LNCaP clone FGC (cell line): ENCODE results near the gene FAM76B.

Experiments
- DNase-seq: peaks from one replicate; pipeline ENCODE4 v3.0.0-alpha.2; 2011; ENCODE audit warnings: low read depth
- H3K4me3 ChIP-seq: 2 replicates; pipeline ENCODE4 v1.5.1; 2011; ENCODE audit warnings: mild to moderate bottlenecking, low read depth, low read length, control low read depth
- CTCF ChIP-seq: IDR thresholded peaks from 2 replicates; pipeline ENCODE4 v1.5.1; 2012; ENCODE audit warnings: mild to moderate bottlenecking; ENCODE audit not compliant: control insufficient read depth, insufficient read depth; ENCODE audit errors: extremely low read depth

The FAM76B gene

GRCh38 chr11:95802806-95803205 is 13.2 kb upstream of the FAM76B start:
- no peak overlapping the region for H3K4me3 ChIP-seq
- TF ChIP-seq CTCF, result no peak
- no peak for DNase-seq

- no peak overlapping the region for H3K4me3 ChIP-seq
- no peak for DNase-seq
- no peak for TF ChIP-seq CTCF
Measured at GRCh38 chr11:95800438-95800837, 10.9 kb upstream of the FAM76B start.

- no peak for DNase-seq
- no peak for TF ChIP-seq CTCF
- no peak overlapping the region for H3K4me3 ChIP-seq
Measured at GRCh38 chr11:95799546-95799945, 10.0 kb upstream of the FAM76B start.

- H3K4me3 ChIP-seq, result no peak overlapping the region
- no peak for TF ChIP-seq CTCF
- DNase-seq, result no peak
Measured at GRCh38 chr11:95796501-95796900, 6.9 kb upstream of the FAM76B start.

- TF ChIP-seq CTCF, result no peak
- no peak overlapping the region for H3K4me3 ChIP-seq
- DNase-seq, result no peak
Measured at GRCh38 chr11:95795627-95796295, 6.2 kb upstream of the FAM76B start.

GRCh38 chr11:95794086-95794485 is 4.5 kb upstream of the FAM76B start:
- no peak for TF ChIP-seq CTCF
- no peak overlapping the region for H3K4me3 ChIP-seq
- no peak for DNase-seq

GRCh38 chr11:95793116-95793515 is 3.5 kb upstream of the FAM76B start:
- TF ChIP-seq CTCF, result no peak
- H3K4me3 ChIP-seq, result no peak overlapping the region

More at GRCh38 chr11:95793116-95793515, 3.5 kb upstream of the FAM76B start:
- DNase-seq, result no peak
